ENCODE results near the gene PLEKHG4.

The PLEKHG4 gene

GRCh38 chr16:67235816-67236562 is 43.3 kb upstream of the PLEKHG4 start:
- no peak for TF ChIP-seq CTCF (IDR thresholded peaks at IDR 0.05; ENCODE audit: low read depth, low read length, missing control alignments)
- no peak overlapping the region for H3K4me3 ChIP-seq (replicated peaks; ENCODE audit: low read depth, low read length)
- DNase-seq (ENCODE audit: extremely low read depth, low read depth), result no peak

- no peak for DNase-seq (ENCODE audit: extremely low read depth, low read depth)
- H3K4me3 ChIP-seq (replicated peaks; ENCODE audit: low read depth, low read length), result no peak overlapping the region
- no peak for TF ChIP-seq CTCF (IDR thresholded peaks at IDR 0.05; ENCODE audit: low read depth, low read length, missing control alignments)
Measured at GRCh38 chr16:67236563-67237395, 42.6 kb upstream of the PLEKHG4 start.

DNA sequence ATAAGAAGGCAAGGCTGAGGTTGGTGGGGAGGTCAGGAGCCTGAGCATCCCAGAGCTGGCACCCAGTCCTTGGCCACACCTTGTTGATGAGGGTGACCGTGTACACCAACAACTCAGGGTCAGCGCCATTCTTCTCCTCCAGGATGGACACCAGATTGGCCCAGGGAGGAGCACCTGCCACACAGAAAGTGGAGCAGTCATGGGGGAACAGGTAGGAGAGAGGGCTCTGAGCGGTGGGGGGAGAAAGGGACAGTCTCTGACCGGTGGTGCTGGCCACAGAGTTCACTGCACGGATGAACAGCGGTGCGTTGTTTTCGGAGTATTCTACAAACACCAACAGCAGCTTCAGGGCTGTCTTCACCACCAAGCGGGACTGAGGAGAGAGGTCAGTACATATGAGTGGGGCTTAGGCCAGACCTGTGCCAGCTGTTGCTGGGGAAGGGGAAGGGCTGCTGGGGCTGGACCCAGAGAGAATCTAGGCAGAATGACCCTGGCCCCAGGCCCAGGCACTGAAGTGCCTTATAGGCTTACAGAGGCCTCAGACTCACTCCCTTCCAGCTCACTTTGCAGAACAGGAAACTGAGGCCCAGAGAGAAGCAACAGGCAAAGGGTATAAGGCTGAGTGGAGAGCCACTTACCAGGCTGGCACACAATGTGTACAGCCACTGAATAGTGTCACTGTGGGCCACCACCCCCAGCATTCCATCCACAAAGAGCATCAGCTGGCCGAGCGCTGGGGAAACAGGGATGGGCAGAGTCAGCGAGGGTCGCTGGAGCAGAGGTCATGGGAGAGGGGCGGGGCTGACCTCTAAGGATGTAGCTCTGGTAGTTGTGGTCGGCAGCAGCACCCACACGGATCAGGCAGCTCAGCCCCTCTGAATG is 41.7 kb upstream of the PLEKHG4 start:
- TF ChIP-seq CTCF (IDR thresholded peaks at IDR 0.05; ENCODE audit: low read depth, low read length, missing control alignments), result no peak
- DNase-seq (ENCODE audit: extremely low read depth, low read depth), result no peak
- no peak overlapping the region for H3K4me3 ChIP-seq (replicated peaks; ENCODE audit: low read depth, low read length)

DNA sequence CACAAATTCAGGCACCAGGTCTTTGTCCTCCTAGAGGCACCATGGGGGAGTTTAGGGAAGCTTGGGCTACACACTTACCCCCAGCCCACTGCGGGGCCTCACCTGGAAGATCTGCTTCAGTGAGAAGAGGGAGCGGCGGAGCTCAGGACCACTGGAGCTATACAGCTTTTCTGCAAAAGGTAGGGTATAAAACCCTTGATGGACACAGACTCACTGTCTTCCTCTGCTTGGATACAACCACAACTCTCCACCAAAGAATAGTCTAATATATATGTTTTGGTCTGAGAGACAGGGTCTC is 41.1 kb upstream of the PLEKHG4 start:
- no peak overlapping the region for H3K4me3 ChIP-seq (replicated peaks; ENCODE audit: low read depth, low read length)
- TF ChIP-seq CTCF (IDR thresholded peaks at IDR 0.05; ENCODE audit: low read depth, low read length, missing control alignments), result no peak
- no peak for DNase-seq (ENCODE audit: extremely low read depth, low read depth)

DNA sequence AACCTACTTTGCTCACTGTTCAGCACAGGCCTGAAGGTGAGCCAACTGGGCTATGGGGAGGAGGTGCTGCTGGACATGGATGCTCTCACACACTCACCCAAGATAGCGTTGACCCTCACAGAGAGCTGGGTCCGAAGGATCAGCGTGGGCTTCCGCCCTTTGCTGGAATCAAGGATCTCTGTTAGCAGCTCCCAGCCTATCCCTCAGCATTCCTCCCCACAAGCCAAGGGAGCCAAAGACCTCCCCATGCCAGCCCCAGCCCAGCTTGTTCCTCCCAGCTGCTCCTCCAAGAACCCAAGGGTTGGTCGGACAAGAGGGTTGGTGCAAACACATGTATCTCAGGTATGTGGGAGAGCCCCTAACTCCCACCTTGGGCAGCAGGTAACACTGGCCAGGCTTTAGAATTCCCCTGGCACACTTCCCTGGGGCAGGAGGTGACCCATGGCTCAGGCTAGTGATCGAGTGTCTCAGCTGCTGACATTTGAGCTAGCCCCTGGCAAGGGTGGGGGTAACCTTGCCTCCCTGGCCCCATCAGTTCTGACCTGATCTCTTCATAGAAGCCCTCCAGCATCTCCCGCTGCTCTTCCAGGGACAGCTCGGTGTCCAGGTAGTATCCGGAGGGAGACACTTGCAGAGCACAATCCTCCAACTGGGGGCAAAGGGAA is 40.4 kb upstream of the PLEKHG4 start:
- no peak overlapping the region for H3K4me3 ChIP-seq (replicated peaks; ENCODE audit: low read depth, low read length)
- DNase-seq (ENCODE audit: extremely low read depth, low read depth), result no peak
- no peak for TF ChIP-seq CTCF (IDR thresholded peaks at IDR 0.05; ENCODE audit: low read depth, low read length, missing control alignments)

GRCh38 chr16:67240506-67240905 is 38.8 kb upstream of the PLEKHG4 start:
- TF ChIP-seq CTCF (IDR thresholded peaks at IDR 0.05; ENCODE audit: low read depth, low read length, missing control alignments), result no peak
- no peak overlapping the region for H3K4me3 ChIP-seq (replicated peaks; ENCODE audit: low read depth, low read length)
- DNase-seq (ENCODE audit: extremely low read depth, low read depth), result no peak

All from HFF-Myc (cell line).